ENCODE measurements around the gene MAPK10.

DNA sequence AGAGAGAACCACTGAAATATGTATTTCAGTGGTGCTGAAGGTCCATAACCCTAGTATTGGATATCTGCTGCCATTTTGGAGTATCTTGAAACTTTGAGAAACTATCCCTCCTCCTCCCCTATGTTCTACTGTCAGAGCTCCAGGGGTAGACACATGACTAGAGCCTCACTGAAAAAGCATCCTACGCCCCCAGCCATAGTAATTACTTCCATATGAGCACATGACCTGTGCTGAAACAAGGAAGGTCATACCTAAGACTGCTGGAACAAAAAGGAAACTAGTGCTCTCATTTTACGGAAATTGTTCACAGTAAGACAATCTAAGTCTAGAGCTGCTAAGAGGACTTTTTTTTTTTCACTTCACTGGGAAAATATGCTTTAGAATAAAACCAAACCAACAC lies 42.0 kb upstream of the MAPK10 start:
- TF ChIP-seq, protein P1, sequence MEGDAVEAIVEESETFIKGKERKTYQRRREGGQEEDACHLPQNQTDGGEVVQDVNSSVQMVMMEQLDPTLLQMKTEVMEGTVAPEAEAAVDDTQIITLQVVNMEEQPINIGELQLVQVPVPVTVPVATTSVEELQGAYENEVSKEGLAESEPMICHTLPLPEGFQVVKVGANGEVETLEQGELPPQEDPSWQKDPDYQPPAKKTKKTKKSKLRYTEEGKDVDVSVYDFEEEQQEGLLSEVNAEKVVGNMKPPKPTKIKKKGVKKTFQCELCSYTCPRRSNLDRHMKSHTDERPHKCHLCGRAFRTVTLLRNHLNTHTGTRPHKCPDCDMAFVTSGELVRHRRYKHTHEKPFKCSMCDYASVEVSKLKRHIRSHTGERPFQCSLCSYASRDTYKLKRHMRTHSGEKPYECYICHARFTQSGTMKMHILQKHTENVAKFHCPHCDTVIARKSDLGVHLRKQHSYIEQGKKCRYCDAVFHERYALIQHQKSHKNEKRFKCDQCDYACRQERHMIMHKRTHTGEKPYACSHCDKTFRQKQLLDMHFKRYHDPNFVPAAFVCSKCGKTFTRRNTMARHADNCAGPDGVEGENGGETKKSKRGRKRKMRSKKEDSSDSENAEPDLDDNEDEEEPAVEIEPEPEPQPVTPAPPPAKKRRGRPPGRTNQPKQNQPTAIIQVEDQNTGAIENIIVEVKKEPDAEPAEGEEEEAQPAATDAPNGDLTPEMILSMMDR (conservative IDR thresholded peaks at IDR 0.05; ENCODE audit: low read length): no peak
- TF ChIP-seq EZH2phosphoT487 (IDR thresholded peaks at IDR 0.05; ENCODE audit: borderline replicate concordance, low read depth, low read length): no peak
